Keratinocyte (primary cell): Measurements from ENCODE around the gene FASLG. TPM values are rescaled to one million over a fixed set of nuclear protein-coding genes. Genes with fewer than 3 reads are reported as not detected.

Experiments
- DNase-seq: peaks from one replicate; pipeline ENCODE4 v3.0.0-alpha.2; 2011; ENCODE audit warnings: low read depth, missing footprints, low spot score
- FAIRE-seq: peaks from 2 replicates; lab custom pipeline; 2011; peaks lifted over from hg19 to GRCh38; lab: Jason Lieb, UNC
- H2AFZ ChIP-seq: 2 replicates; pipeline ENCODE4 v1.6.0; 2012; ENCODE audit warnings: low read length, control low read depth, inconsistent platforms; ENCODE audit not compliant: control insufficient read depth
- H3K27ac ChIP-seq: 2 replicates; pipeline ENCODE4 v1.5.1; 2011; ENCODE audit warnings: low read length; ENCODE audit not compliant: control insufficient read depth, insufficient read depth
- H3K27me3 ChIP-seq: 3 replicates; pipeline ENCODE4 v1.6.0; 2011; ENCODE audit warnings: low read length; ENCODE audit not compliant: control insufficient read depth, insufficient read depth; ENCODE audit errors: extremely low read depth
- H3K36me3 ChIP-seq, 2 experiments: 2 replicates in 1 of 2; 3 replicates in 1 of 2; pipeline ENCODE4 v1.5.1; 2011; ENCODE audit warnings: low read length in 2 of 2, mild to moderate bottlenecking in 1 of 2; ENCODE audit not compliant: control insufficient read depth in 2 of 2, insufficient read depth in 2 of 2; ENCODE audit errors: extremely low read depth in 1 of 2
- H3K4me1 ChIP-seq: 3 replicates; pipeline ENCODE4 v1.5.1; 2011; ENCODE audit warnings: low read length; ENCODE audit not compliant: control insufficient read depth, insufficient read depth; ENCODE audit errors: extremely low read depth
- H3K4me2 ChIP-seq: 3 replicates; pipeline ENCODE4 v1.6.0; 2011; ENCODE audit warnings: low read depth, low read length; ENCODE audit not compliant: control insufficient read depth, insufficient read depth; ENCODE audit errors: extremely low read depth
- H3K4me3 ChIP-seq, 3 experiments: fragments of 200-600 bp in 1 of 3; sonication (generic) in 1 of 3; 2 replicates in 2 of 3; 3 replicates in 1 of 3; pipeline ENCODE4 v1.5.1; 2011 to 2016; ENCODE audit warnings: low read length in 3 of 3, mild to moderate bottlenecking in 3 of 3, control low read depth in 2 of 3, inconsistent platforms in 1 of 3, low read depth in 1 of 3, mixed read lengths in 1 of 3, mixed run types in 1 of 3, moderate library complexity in 1 of 3; ENCODE audit not compliant: control insufficient read depth in 2 of 3, insufficient read depth in 2 of 3; ENCODE audit errors: extremely low read depth in 1 of 3
- H3K79me2 ChIP-seq: 2 replicates; pipeline ENCODE4 v1.6.0; 2012; ENCODE audit warnings: low read length; ENCODE audit not compliant: control insufficient read depth, insufficient read depth
- H3K9ac ChIP-seq: 3 replicates; pipeline ENCODE4 v1.6.0; 2011; ENCODE audit warnings: low read length; ENCODE audit not compliant: control insufficient read depth, insufficient read depth; ENCODE audit errors: extremely low read depth
- H3K9me1 ChIP-seq: 3 replicates; pipeline ENCODE4 v1.6.0; 2011; ENCODE audit warnings: low read length; ENCODE audit not compliant: control insufficient read depth, insufficient read depth; ENCODE audit errors: extremely low read depth
- H3K9me3 ChIP-seq: 2 replicates; pipeline ENCODE4 v1.5.1; 2012; ENCODE audit warnings: low read depth, low read length; ENCODE audit not compliant: control insufficient read depth
- H4K20me1 ChIP-seq: 3 replicates; pipeline ENCODE4 v1.6.0; 2011; ENCODE audit warnings: low read length; ENCODE audit not compliant: control insufficient read depth, insufficient read depth; ENCODE audit errors: extremely low read depth
- EZH2 ChIP-seq: IDR thresholded peaks from one replicate; pipeline ENCODE4 v1.6.1; 2012; ENCODE audit warnings: inconsistent platforms, mild to moderate bottlenecking, low read length, moderate library complexity
- dilution Hi-C: fragments of 300-500 bp; cut with MboI; formaldehyde crosslinking; loops from one replicate; pipeline ENCODE4 v1.7.0; 2020; ENCODE audit warnings: low sequenced_read_pairs; ENCODE audit not compliant: extremely low pct_ligation_motif_present
- polyA plus RNA-seq, 5 experiments: library from polyadenylated mRNA; depleted of rRNA in 3 of 5; stranded (reverse) in 3 of 5; stranded (forward) in 1 of 5; unstranded in 1 of 5; fragments of >200 nt; gene quantifications; 1 replicate in 1 of 5; 2 replicates in 3 of 5; 3 replicates in 1 of 5; pipeline versions ENCODE4 v1.2.1 to v1.2.3, GENCODE V29; 2011 to 2012; ENCODE audit warnings: missing spikeins in 2 of 5, low read depth in 1 of 5, low replicate concordance in 1 of 5
- TF ChIP-seq, protein P1 (sequence below), 3 experiments: IDR thresholded peaks in 1 of 3; conservative IDR thresholded peaks in 1 of 3; optimal IDR thresholded peaks in 1 of 3; 2 replicates in 2 of 3; 3 replicates in 1 of 3; pipeline versions ENCODE3 to v1.5.1; 2011; ENCODE audit warnings: low read length in 3 of 3, mild to moderate bottlenecking in 3 of 3, moderate library complexity in 2 of 3, control low read depth in 1 of 3, inconsistent platforms in 1 of 3; ENCODE audit not compliant: insufficient read depth in 2 of 3; ENCODE audit errors: extremely low read depth in 1 of 3

The FASLG gene
- polyA plus RNA-seq, 1 donor (not counting 4 experiments of a cell fraction or from before 2014, with no cell fraction given) = 0.04 TPM

DNA sequence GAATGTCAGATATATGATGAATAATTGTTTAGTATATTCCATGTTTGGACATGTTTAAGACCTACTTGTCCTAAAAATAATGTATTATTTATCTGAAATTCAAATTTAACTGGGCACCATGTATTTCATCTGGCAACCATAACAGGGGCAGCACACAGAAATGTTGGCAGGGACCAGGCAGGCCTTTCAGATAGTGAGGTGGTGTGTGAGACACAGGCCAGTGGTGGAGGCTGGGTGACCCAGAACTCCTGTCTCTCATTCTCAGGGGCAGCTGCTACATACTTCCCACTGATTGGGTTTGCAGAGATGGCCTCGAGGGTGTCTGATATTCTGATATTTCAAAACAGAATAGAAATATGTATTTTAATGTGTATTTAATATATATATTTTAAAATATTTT lies 1.3 kb upstream of the FASLG start:
- no peak overlapping the region for H3K9ac ChIP-seq
- peaks cover 26% of the 10 kb centered on the region for H3K4me1 ChIP-seq
- no peaks in the 10 kb centered on the region for H3K36me3 ChIP-seq
- no peaks in the 10 kb centered on the region for H3K9me1 ChIP-seq
- H3K27me3 ChIP-seq = no peaks in the 10 kb centered on the region
- H4K20me1 ChIP-seq = no peaks in the 10 kb centered on the region
- H3K79me2 ChIP-seq = no peaks in the 10 kb centered on the region
- dilution Hi-C loops = no loop called here
- H3K27ac ChIP-seq = no peak overlapping the region
- TF ChIP-seq, protein P1, sequence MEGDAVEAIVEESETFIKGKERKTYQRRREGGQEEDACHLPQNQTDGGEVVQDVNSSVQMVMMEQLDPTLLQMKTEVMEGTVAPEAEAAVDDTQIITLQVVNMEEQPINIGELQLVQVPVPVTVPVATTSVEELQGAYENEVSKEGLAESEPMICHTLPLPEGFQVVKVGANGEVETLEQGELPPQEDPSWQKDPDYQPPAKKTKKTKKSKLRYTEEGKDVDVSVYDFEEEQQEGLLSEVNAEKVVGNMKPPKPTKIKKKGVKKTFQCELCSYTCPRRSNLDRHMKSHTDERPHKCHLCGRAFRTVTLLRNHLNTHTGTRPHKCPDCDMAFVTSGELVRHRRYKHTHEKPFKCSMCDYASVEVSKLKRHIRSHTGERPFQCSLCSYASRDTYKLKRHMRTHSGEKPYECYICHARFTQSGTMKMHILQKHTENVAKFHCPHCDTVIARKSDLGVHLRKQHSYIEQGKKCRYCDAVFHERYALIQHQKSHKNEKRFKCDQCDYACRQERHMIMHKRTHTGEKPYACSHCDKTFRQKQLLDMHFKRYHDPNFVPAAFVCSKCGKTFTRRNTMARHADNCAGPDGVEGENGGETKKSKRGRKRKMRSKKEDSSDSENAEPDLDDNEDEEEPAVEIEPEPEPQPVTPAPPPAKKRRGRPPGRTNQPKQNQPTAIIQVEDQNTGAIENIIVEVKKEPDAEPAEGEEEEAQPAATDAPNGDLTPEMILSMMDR (optimal IDR thresholded peaks at IDR 0.05 in 1 of 3, IDR thresholded peaks at IDR 0.05 in 1 of 3, conservative IDR thresholded peaks at IDR 0.05 in 1 of 3; ENCODE audit: extremely low read depth in 1 of 3, insufficient read depth in 2 of 3, low read length in 3 of 3) = no peak
- TF ChIP-seq EZH2 = no peak
- H3K4me2 ChIP-seq = no peak overlapping the region
- H3K9me3 ChIP-seq = no peaks in the 10 kb centered on the region
- H3K4me3 ChIP-seq = no peak overlapping the region
- DNase-seq (no peak), FAIRE-seq (no peak)
- no peak overlapping the region for H2AFZ ChIP-seq

DNA sequence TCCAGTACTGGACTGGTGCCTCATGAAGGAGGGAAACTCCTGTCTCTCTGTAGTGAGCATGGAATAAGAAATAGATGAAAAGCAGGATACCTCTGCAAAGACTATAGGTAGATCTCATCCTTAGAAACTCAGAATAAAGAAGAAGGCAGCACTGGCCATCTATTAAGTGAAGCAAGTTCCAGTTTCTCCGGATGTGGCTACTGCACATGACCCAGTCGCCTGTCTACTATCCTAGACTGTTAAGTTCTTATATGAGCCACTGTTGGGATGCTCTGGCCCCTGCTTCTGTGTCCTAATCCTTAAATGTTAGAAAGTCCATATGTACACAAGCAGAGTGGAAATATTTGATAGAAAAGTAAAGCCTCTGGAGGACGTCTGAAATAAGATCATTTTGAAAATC lies 2.2 kb downstream of the FASLG start:
- Histone ChIP-seq H3K27ac (no peak overlapping the region), H3K79me2 (no peaks in the 10 kb centered on the region), H3K4me1 (peaks cover 20% of the 10 kb centered on the region), H4K20me1 (no peaks in the 10 kb centered on the region), H3K9ac (no peak overlapping the region), H2AFZ (no peak overlapping the region), H3K9me3 (no peaks in the 10 kb centered on the region), H3K4me2 (no peak overlapping the region), H3K27me3 (no peaks in the 10 kb centered on the region), H3K36me3 (no peaks in the 10 kb centered on the region), H3K4me3 (no peak overlapping the region), H3K9me1 (no peaks in the 10 kb centered on the region)
- dilution Hi-C loops = no loop called here
- DNase-seq = no peak
- TF ChIP-seq, protein P1 (optimal IDR thresholded peaks at IDR 0.05 in 1 of 3, IDR thresholded peaks at IDR 0.05 in 1 of 3, conservative IDR thresholded peaks at IDR 0.05 in 1 of 3; ENCODE audit: extremely low read depth in 1 of 3, insufficient read depth in 2 of 3, low read length in 3 of 3) = no peak
- TF ChIP-seq EZH2 = no peak
- FAIRE-seq = no peak
